Left ventricle myocardium inferior (tissue), 1 donor: ENCODE data around the gene COQ10A. TPM values are rescaled to one million over a fixed set of nuclear protein-coding genes. Genes with fewer than 3 reads are reported as not detected.
"Not testable (repeated sequence)": the region's sequence is repeated elsewhere in the genome, so short reads cannot be mapped to it uniquely, and the experiment has no call there.

Experiments used
- DNase-seq: peaks from one replicate; pipeline ENCODE4 v3.0.0-alpha.2; 2020
- H3K27ac ChIP-seq: fragments of 200-600 bp; replicated peaks from 2 replicates; pipeline ENCODE4 v1.8.0; 2021
- H3K27me3 ChIP-seq: fragments of 200-600 bp; 2 replicates; pipeline ENCODE4 v1.8.0; 2021; ENCODE audit warnings: low read depth
- H3K36me3 ChIP-seq: fragments of 200-600 bp; 2 replicates; pipeline ENCODE4 v1.8.0; 2021
- H3K4me1 ChIP-seq: fragments of 200-600 bp; 2 replicates; pipeline ENCODE4 v1.8.0; 2021
- H3K4me3 ChIP-seq: fragments of 200-600 bp; 2 replicates; pipeline ENCODE4 v1.8.0; 2021; ENCODE audit warnings: mild to moderate bottlenecking, moderate library complexity
- H3K9me3 ChIP-seq: fragments of 200-600 bp; replicated peaks from 2 replicates; pipeline ENCODE4 v1.8.0; 2021
- CTCF ChIP-seq: fragments of 200-600 bp; IDR thresholded peaks from 2 replicates; pipeline ENCODE4 v1.8.0; 2021; ENCODE audit warnings: antibody characterized with exemption, mild to moderate bottlenecking, borderline replicate concordance
- intact Hi-C: fragments of 100-400 bp; cut with micrococcal nuclease; formaldehyde crosslinking; loops from one replicate; pipeline ENCODE4 v1.11.0; 2022
- total RNA-seq: library from RNA; stranded (reverse); fragmentation: NEBNext Ultra II Directional; extraction: Animal tissue kit (Norgen Biotek cat#: 25700); gene quantifications from one replicate; pipeline ENCODE4 v1.2.1, GENCODE V29; 2021
- donor health status: DM: no; HTN: yes; CAD: no; lungs with severe emphysema.

COQ10A gene
- total RNA-seq, 1 donor from 2014 or later: 203 TPM

- TF ChIP-seq CTCF: no peak
- Histone ChIP-seq H3K27ac (no peak overlapping the region), H3K4me3 (no peak overlapping the region), H3K36me3 (peaks cover 90% of the 10 kb centered on the region), H3K9me3 (no peaks in the 10 kb centered on the region), H3K4me1 (peaks cover 20% of the 10 kb centered on the region), H3K27me3 (no peaks in the 10 kb centered on the region)
- no peak for DNase-seq
- intact Hi-C loops: no loop called here
Observed at GRCh38 chr12:56282579-56282978, 15.8 kb downstream of the COQ10A start.

GRCh38 chr12:56284263-56284662 is 17.5 kb downstream of the COQ10A start:
- H3K36me3 ChIP-seq: peaks cover 73% of the 10 kb centered on the region
- H3K9me3 ChIP-seq, H3K27me3 ChIP-seq, H3K4me3 ChIP-seq, H3K27ac ChIP-seq, DNase-seq, intact Hi-C loops: not testable (repeated sequence)
- peaks cover 37% of the 10 kb centered on the region for H3K4me1 ChIP-seq

- intact Hi-C loops: no loop called here
- H3K27ac ChIP-seq: peak overlapping the region; percentile 39
- no peak for TF ChIP-seq CTCF
Observed at GRCh38 chr12:56286044-56286830, 19.5 kb downstream of the COQ10A start.

GRCh38 chr12:56288705-56289387 is 22.1 kb downstream of the COQ10A start:
- no peak overlapping the region for H3K4me3 ChIP-seq
- TF ChIP-seq CTCF: no peak
- no peaks in the 10 kb centered on the region for H3K27me3 ChIP-seq
- DNase-seq: no peak
- H3K27ac ChIP-seq: no peak overlapping the region
- H3K4me1 ChIP-seq: peaks cover 76% of the 10 kb centered on the region
- H3K9me3 ChIP-seq: no peaks in the 10 kb centered on the region
- H3K36me3 ChIP-seq: peaks cover 53% of the 10 kb centered on the region
- intact Hi-C loops: no loop called here

More at GRCh38 chr12:56286044-56286830, 19.5 kb downstream of the COQ10A start:
- no peak for DNase-seq
- H3K9me3 ChIP-seq: no peaks in the 10 kb centered on the region
- H3K36me3 ChIP-seq: peaks cover 70% of the 10 kb centered on the region
- peaks cover 50% of the 10 kb centered on the region for H3K4me1 ChIP-seq
- H3K4me3 ChIP-seq: no peak overlapping the region
- H3K27me3 ChIP-seq: no peaks in the 10 kb centered on the region

GRCh38 chr12:56293795-56294194 is 27.1 kb downstream of the COQ10A start:
- TF ChIP-seq CTCF: no peak
- no peaks in the 10 kb centered on the region for H3K9me3 ChIP-seq
- H3K36me3 ChIP-seq: peaks cover 49% of the 10 kb centered on the region
- DNase-seq: no peak
- H3K4me1 ChIP-seq: peaks cover 92% of the 10 kb centered on the region
- peak overlapping the region; percentile 7 for H3K4me3 ChIP-seq
- intact Hi-C loops: no loop called here
- H3K27me3 ChIP-seq: no peaks in the 10 kb centered on the region
- peak overlapping the region; percentile 45 for H3K27ac ChIP-seq

GRCh38 chr12:56296295-56296694 is 29.6 kb downstream of the COQ10A start:
- no peaks in the 10 kb centered on the region for H3K27me3 ChIP-seq
- H3K9me3 ChIP-seq: no peaks in the 10 kb centered on the region
- H3K4me3 ChIP-seq: no peak overlapping the region
- no peak overlapping the region for H3K27ac ChIP-seq
- intact Hi-C loops: no loop called here
- no peak for TF ChIP-seq CTCF
- H3K4me1 ChIP-seq: peaks cover 96% of the 10 kb centered on the region
- peaks cover 32% of the 10 kb centered on the region for H3K36me3 ChIP-seq
- no peak for DNase-seq
